GM12878 (cell line): ENCODE results near the gene C5AR1. TPM values are rescaled to one million over a fixed set of nuclear protein-coding genes. Genes with fewer than 3 reads are reported as not detected.

Experiments
- ATAC-seq: fragments of 200-7000 bp; cut with Tn5 transposase; 3 replicates; pipeline ENCODE4 v1.9.1; 2020; ENCODE audit warnings: mild to moderate bottlenecking, moderate library complexity
- BruUV-seq: library from RNA; stranded (reverse); fragments of 400-500 nt; replicated peaks from 2 replicates; lab custom pipeline; 2021; lab: Mats Ljungman, UMichigan
- CTCF ChIA-PET: fragments of 300-600 bp; sonication (Branson Sonifier 250); formaldehyde crosslinking; extraction: SDS; loops from one replicate; lab custom pipeline; 2021; ENCODE audit warnings: inconsistent platforms; lab: Yijun Ruan, JAX
- POLR2A ChIA-PET: fragments of 350-600 bp; formaldehyde crosslinking; extraction: SDS; loops from one replicate; lab custom pipeline; 2021; ENCODE audit warnings: inconsistent platforms; lab: Charles Lee
- RAD21 ChIA-PET: fragments of 300-600 bp; sonication (Branson Sonifier 250); formaldehyde crosslinking; loops from one replicate; lab custom pipeline; 2023; ENCODE audit warnings: antibody characterized with exemption; ENCODE audit not compliant: unreplicated experiment; lab: Charles Lee
- SMC1A ChIA-PET: fragments of 300-600 bp; sonication (Branson Sonifier 250); formaldehyde crosslinking; loops from one replicate; lab custom pipeline; 2023; ENCODE audit not compliant: unreplicated experiment, uncharacterized antibody; lab: Charles Lee
- DNase-seq: peaks from one replicate; pipeline ENCODE4 v3.0.0-alpha.2; 2011; ENCODE audit warnings: low read depth, low spot score
- FAIRE-seq: peaks from 3 replicates; lab custom pipeline; 2011; peaks lifted over from hg19 to GRCh38; lab: Jason Lieb, UNC
- H2AFZ ChIP-seq: 2 replicates; pipeline ENCODE4 v1.6.0; 2011; ENCODE audit warnings: low read depth, low read length, control low read depth; ENCODE audit not compliant: control insufficient read depth
- H3K27ac ChIP-seq: 2 replicates; pipeline ENCODE4 v1.5.1; 2011; ENCODE audit warnings: control low read depth; ENCODE audit not compliant: control insufficient read depth, insufficient read depth
- H3K27me3 ChIP-seq, 2 experiments: replicated peaks in 1 of 2; 2 replicates each; pipeline versions ENCODE4 v1.6.0 to v1.6.1; 2011; ENCODE audit warnings: low read length in 1 of 2; ENCODE audit not compliant: control insufficient read depth in 2 of 2, insufficient read depth in 2 of 2
- H3K36me3 ChIP-seq, 2 experiments: 2 replicates each; pipeline ENCODE4 v1.5.1; 2011; ENCODE audit warnings: low read length in 1 of 2; ENCODE audit not compliant: control insufficient read depth in 2 of 2, insufficient read depth in 2 of 2
- H3K4me1 ChIP-seq: 2 replicates; pipeline ENCODE4 v1.6.1; 2011; ENCODE audit warnings: mild to moderate bottlenecking, low read length, moderate library complexity, mixed read lengths; ENCODE audit not compliant: control insufficient read depth, insufficient read depth
- H3K4me2 ChIP-seq: 2 replicates; pipeline ENCODE4 v1.6.0; 2011; ENCODE audit warnings: control low read depth; ENCODE audit not compliant: control insufficient read depth, insufficient read depth
- H3K4me3 ChIP-seq: fragments of 200-600 bp; sonication (generic); 2 replicates; pipeline ENCODE4 v1.5.1; 2016
- H3K79me2 ChIP-seq: 2 replicates; pipeline ENCODE4 v1.6.0; 2011; ENCODE audit warnings: low read length; ENCODE audit not compliant: control insufficient read depth, insufficient read depth
- H3K9ac ChIP-seq: 2 replicates; pipeline ENCODE4 v1.8.0; 2011; ENCODE audit warnings: low read length, control low read depth, mixed read lengths; ENCODE audit not compliant: control insufficient read depth, insufficient read depth
- H3K9me3 ChIP-seq: replicated peaks from 3 replicates; pipeline ENCODE4 v1.5.1; 2011; ENCODE audit warnings: mild to moderate bottlenecking, low read length; ENCODE audit not compliant: control insufficient read depth, insufficient read depth
- H4K20me1 ChIP-seq: 2 replicates; pipeline ENCODE4 v1.6.0; 2011; ENCODE audit not compliant: control insufficient read depth, insufficient read depth
- ATF2 ChIP-seq: IDR thresholded peaks from 2 replicates; pipeline ENCODE4 v1.6.1; 2012; ENCODE audit warnings: low read length, inconsistent platforms
- ESRRA ChIP-seq: IDR thresholded peaks from 2 replicates; pipeline ENCODE4 v1.6.1; 2012; ENCODE audit warnings: mild to moderate bottlenecking, low read length, improper control_type of control experiment
- GABPA ChIP-seq: IDR thresholded peaks from 2 replicates; pipeline ENCODE4 v1.6.1; 2014; ENCODE audit warnings: antibody characterized with exemption, low read depth, mild to moderate bottlenecking, inconsistent platforms
- IKZF2 ChIP-seq, 2 experiments: fragments of 450-650 bp; IDR thresholded peaks; 2 replicates each; pipeline ENCODE4 v1.6.1; 2017; ENCODE audit warnings: mild to moderate bottlenecking in 2 of 2, moderate library complexity in 2 of 2
- IRF5 ChIP-seq: fragments of 450-650 bp; IDR thresholded peaks from 2 replicates; pipeline ENCODE4 v1.6.1; 2017; ENCODE audit warnings: borderline replicate concordance
- LARP7 ChIP-seq: fragments of 450-650 bp; IDR thresholded peaks from 2 replicates; pipeline ENCODE4 v1.6.1; 2017; ENCODE audit warnings: mild to moderate bottlenecking
- MTA2 ChIP-seq: fragments of 450-650 bp; IDR thresholded peaks from 2 replicates; pipeline ENCODE4 v1.6.1; 2016; ENCODE audit warnings: low read depth, mild to moderate bottlenecking, moderate library complexity
- NFXL1 ChIP-seq: fragments of 450-650 bp; IDR thresholded peaks from 2 replicates; pipeline ENCODE4 v1.6.1; 2017; ENCODE audit warnings: antibody characterized with exemption, mild to moderate bottlenecking, borderline replicate concordance
- NR2F1 ChIP-seq: fragments of 450-650 bp; conservative IDR thresholded peaks from 2 replicates; pipeline ENCODE4 v1.6.1; 2017; ENCODE audit warnings: mild to moderate bottlenecking
- RCOR1 ChIP-seq: conservative IDR thresholded peaks from 2 replicates; pipeline ENCODE4 v1.6.1; 2012; ENCODE audit warnings: low read depth, low read length, improper control_type of control experiment
- SRF ChIP-seq, 2 experiments: IDR thresholded peaks; 2 replicates each; pipeline ENCODE4 v1.6.1; 2011; ENCODE audit warnings: low read depth in 2 of 2, low read length in 2 of 2, mild to moderate bottlenecking in 1 of 2, moderate library complexity in 1 of 2
- TBL1XR1 ChIP-seq: IDR thresholded peaks from 2 replicates; pipeline ENCODE4 v1.6.1; 2012; ENCODE audit warnings: low read depth, low read length, improper control_type of control experiment
- USF2 ChIP-seq: IDR thresholded peaks from 2 replicates; pipeline ENCODE4 v1.6.1; 2011; ENCODE audit warnings: low read depth, low read length, improper control_type of control experiment, borderline replicate concordance
- ZSCAN29 ChIP-seq: fragments of 450-650 bp; IDR thresholded peaks from 2 replicates; pipeline ENCODE4 v1.6.1; 2017; ENCODE audit warnings: mild to moderate bottlenecking, moderate library complexity
- WGBS: methylation state at CpG from one replicate; pipeline ENCODE4 v1.1.6; 2016; ENCODE audit warnings: low lambda C conversion rate; ENCODE audit not compliant: insufficient replicate concordance, insufficient coverage; ENCODE audit errors: missing lambda C conversion rate; 5-methylcytosine and 5-hydroxymethylcytosine counted together
- in situ Hi-C: fragments of 300-500 bp; cut with MboI; formaldehyde crosslinking; loops from 9 replicates; pipeline ENCODE4 v1.14.3; 2018; ENCODE audit warnings: mixed read lengths
- intact Hi-C: fragments of 100-400 bp; cut with micrococcal nuclease; formaldehyde crosslinking; loops from one replicate; pipeline ENCODE4 v1.14.2; 2022; ENCODE audit not compliant: unreplicated experiment
- polyA plus RNA-seq, 11 experiments: library from polyadenylated mRNA; depleted of rRNA in 4 of 11; unstranded in 6 of 11; stranded (reverse) in 5 of 11; fragments of >200 nt; fragmentation: Nextera tagmentation in 4 of 11; fragmentation: Illumina TruSeq in 1 of 11; extraction: Ambion mirVana in 4 of 11; extraction: Trizol in 1 of 11; gene quantifications; 1 replicate in 1 of 11; 2 replicates in 10 of 11; pipeline versions ENCODE4 v1.2.1 to v1.2.3, GENCODE V29; 2011 to 2016; ENCODE audit warnings: inconsistent platforms in 2 of 11, missing spikeins in 2 of 11, low read depth in 1 of 11
- total RNA-seq, 4 experiments: library from RNA; depleted of rRNA in 3 of 4; stranded (reverse); fragments of >200 nt in 3 of 4; fragmentation: Illumina TruSeq in 1 of 4; extraction: Trizol in 1 of 4; gene quantifications; 2 replicates each; pipeline versions ENCODE4 v1.2.1 to v1.2.3, GENCODE V29; 2013 to 2021

The C5AR1 gene
- total and polyA plus RNA-seq, 10 of the 15 experiments (the other 5 are each of a cell fraction or from before 2014, with no cell fraction given): 0.04 to 1.5 (median 0.18) TPM

DNA sequence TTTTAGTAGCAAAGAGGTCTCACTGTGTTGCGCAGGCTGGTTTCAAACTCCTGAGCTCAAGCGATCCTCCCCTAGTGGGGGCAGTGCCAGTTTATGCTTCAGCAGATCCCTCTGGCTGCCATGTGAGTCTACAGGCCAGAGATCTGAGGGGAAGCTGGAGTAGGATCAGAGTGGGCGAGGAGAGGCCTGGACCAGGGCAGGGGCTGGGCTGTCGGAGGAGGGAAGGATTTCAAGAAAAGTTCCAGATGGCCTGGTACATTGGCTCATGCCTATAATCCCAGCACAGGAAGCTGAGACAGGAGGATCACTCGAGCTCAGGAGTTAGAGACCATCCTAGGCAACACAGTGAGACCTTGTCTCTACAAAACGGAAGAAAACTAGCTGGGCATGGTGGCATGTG is 49.3 kb downstream of the C5AR1 start:
- ATAC-seq (no peak), FAIRE-seq (no peak), DNase-seq (no peak)
- RAD21 ChIA-PET: no interaction called here
- no peaks in the 10 kb centered on the region for H3K4me1 ChIP-seq
- H3K4me3 ChIP-seq: no peak overlapping the region
- CTCF ChIA-PET: interaction anchor here (1.0 to 1.3 kb wide), 3 partner anchors 10 to 105 kb away, joined by 3 to 5 read pairs (median 4); partner anchors contain the start of gene DHX34
- no peaks in the 10 kb centered on the region; the same call in 2 of the 3 replicates for H3K9me3 ChIP-seq
- no peak overlapping the region for H3K27ac ChIP-seq
- no TSS peak for BruUV-seq
- TF ChIP-seq TBL1XR1: no peak
- no peak for TF ChIP-seq RCOR1
- no peak for TF ChIP-seq LARP7
- no peak for TF ChIP-seq SRF (IDR thresholded peaks at IDR 0.05; ENCODE audit: low read depth in 2 of 2, low read length in 2 of 2)
- no peak for TF ChIP-seq ZSCAN29
- TF ChIP-seq MTA2: no peak
- no peak for TF ChIP-seq IKZF2 (IDR thresholded peaks at IDR 0.05)
- TF ChIP-seq NR2F1: no peak
- in situ Hi-C loops: no loop called here
- H2AFZ ChIP-seq: no peak overlapping the region
- peaks cover 12 to 31% of the 10 kb centered on the region in 2 experiments for H3K36me3 ChIP-seq
- no peaks in the 10 kb centered on the region for H3K79me2 ChIP-seq
- no peak overlapping the region for H3K4me2 ChIP-seq
- no peaks in the 10 kb centered on the region for H4K20me1 ChIP-seq
- H3K9ac ChIP-seq: no peak overlapping the region
- SMC1A ChIA-PET: no interaction called here
- POLR2A ChIA-PET: interaction anchor here (0.6 to 0.7 kb wide), 2 partner anchors 14 to 1293 kb away, joined by 3 to 4 read pairs; no protein-coding TSS in a partner anchor
- WGBS: 89% methylated on average over 6 of the region's 6 CpGs
- H3K27me3 ChIP-seq: no peaks in the 10 kb centered on the region
- intact Hi-C loops: no loop called here

- no peak overlapping the region for H3K4me2 ChIP-seq
- CTCF ChIA-PET: no interaction called here
- H3K9ac ChIP-seq: no peak overlapping the region
- SMC1A ChIA-PET: interaction anchor here (1.0 to 1.2 kb wide), 2 partner anchors 14 to 438 kb away, joined by 3 to 4 read pairs; no protein-coding TSS in a partner anchor
- BruUV-seq: no TSS peak
- POLR2A ChIA-PET: no interaction called here
- intact Hi-C loops (no loop called here), in situ Hi-C loops (no loop called here)
- RAD21 ChIA-PET: no interaction called here
- H4K20me1 ChIP-seq: no peaks in the 10 kb centered on the region
- H3K9me3 ChIP-seq: no peaks in the 10 kb centered on the region
- DNase-seq: no peak
- no peak overlapping the region for H3K27ac ChIP-seq
- H3K27me3 ChIP-seq: no peaks in the 10 kb centered on the region
- no peak for ATAC-seq
- no peak for FAIRE-seq
- no peaks in the 10 kb centered on the region for H3K79me2 ChIP-seq
- no peaks in the 10 kb centered on the region for H3K4me1 ChIP-seq
- H2AFZ ChIP-seq: no peak overlapping the region
- no peak overlapping the region for H3K4me3 ChIP-seq
- peaks cover 12 to 24% of the 10 kb centered on the region in 2 experiments for H3K36me3 ChIP-seq
- 95% methylated on average over 21 of the region's 21 CpGs for WGBS
- TF ChIP-seq ESRRA (no peak), GABPA (no peak), IRF5 (no peak), NFXL1 (no peak), ATF2 (no peak), USF2 (no peak)
Observed at GRCh38 chr19:47362321-47362720, 52.7 kb downstream of the C5AR1 start.
